T-cell (primary cell): ENCODE measurements around the gene CYTH1. TPM values are rescaled to one million over a fixed set of nuclear protein-coding genes. Genes with fewer than 3 reads are reported as not detected.

Source experiments
- ATAC-seq, 4 experiments: fragments of 200-7000 bp in 3 of 4; fragments of 150-1000 bp in 1 of 4; cut with Tn5 transposase; replicated peaks in 1 of 4; 1 replicate in 3 of 4; 2 replicates in 1 of 4; pipeline ENCODE4 v1.10.0; 2021; ENCODE audit warnings: moderate library complexity in 3 of 4, mild to moderate bottlenecking in 2 of 4, moderate number of reproducible peaks in 1 of 4
- CTCF ChIA-PET, 2 donors: fragments of 300-600 bp; sonication (Branson Sonifier 250); formaldehyde crosslinking; loops; one replicate each; lab custom pipeline; 2022; ENCODE audit warnings: antibody characterized with exemption in 2 of 2; lab: Charles Lee
- POLR2A ChIA-PET, 2 donors: fragments of 300-600 bp; sonication (Branson Sonifier 250); formaldehyde crosslinking; loops; one replicate each; lab custom pipeline; 2022; ENCODE audit warnings: antibody characterized with exemption in 2 of 2; lab: Charles Lee
- DNase-seq, 35 experiments: peaks; one replicate each; pipeline versions ENCODE4 v3.0.0 to v3.0.0-alpha.2; 2013 to 2023
- H3K27ac ChIP-seq: one replicate; pipeline ENCODE4 v1.5.1; 2013; ENCODE audit warnings: low read length
- H3K27me3 ChIP-seq, 2 experiments: replicated peaks in 1 of 2; 1 replicate in 1 of 2; 2 replicates in 1 of 2; pipeline versions ENCODE4 v1.6.1 to v1.7.0; 2013; ENCODE audit warnings: low read length in 1 of 2, mixed read lengths in 1 of 2; ENCODE audit not compliant: control insufficient read depth in 2 of 2, insufficient read depth in 2 of 2; ENCODE audit errors: extremely low read depth in 1 of 2
- H3K36me3 ChIP-seq, 2 donors: 1 replicate in 1 of 2; 2 replicates in 1 of 2; pipeline versions ENCODE4 v1.6.1 to v1.7.0; 2013; ENCODE audit warnings: low read length in 1 of 2; ENCODE audit not compliant: control insufficient read depth in 2 of 2, insufficient read depth in 1 of 2; ENCODE audit errors: extremely low read depth in 1 of 2
- H3K4me1 ChIP-seq, 2 experiments: 1 replicate in 1 of 2; 2 replicates in 1 of 2; pipeline versions ENCODE4 v1.6.1 to v1.7.0; 2013; ENCODE audit warnings: low read length in 2 of 2, mixed read lengths in 1 of 2; ENCODE audit not compliant: insufficient read depth in 2 of 2, control insufficient read depth in 1 of 2; ENCODE audit errors: extremely low read depth in 1 of 2
- H3K4me3 ChIP-seq, 2 donors: 1 replicate in 1 of 2; 2 replicates in 1 of 2; pipeline versions ENCODE4 v1.5.1 to v1.7.0; 2013; ENCODE audit warnings: mild to moderate bottlenecking in 2 of 2, low read length in 1 of 2, moderate library complexity in 1 of 2; ENCODE audit not compliant: control insufficient read depth in 1 of 2; ENCODE audit errors: extremely low read depth in 1 of 2
- H3K9me3 ChIP-seq: 2 replicates; pipeline ENCODE4 v1.7.0; 2013
- H3K27ac Mint-ChIP-seq, 2 donors: one replicate each; pipeline ENCODE4 v1.8.0; 2020 to 2021; ENCODE audit warnings: mild to moderate bottlenecking in 2 of 2, mixed read lengths in 2 of 2
- H3K27me3 Mint-ChIP-seq, 2 donors: one replicate each; pipeline ENCODE4 v1.8.0; 2021 to 2022; ENCODE audit warnings: mixed read lengths in 2 of 2
- H3K36me3 Mint-ChIP-seq: one replicate; pipeline ENCODE4 v1.8.0; 2021; ENCODE audit warnings: mixed read lengths
- H3K4me1 Mint-ChIP-seq, 3 donors: one replicate each; pipeline ENCODE4 v1.8.0; 2020 to 2022; ENCODE audit warnings: mixed read lengths in 3 of 3, mild to moderate bottlenecking in 1 of 3
- H3K4me3 Mint-ChIP-seq, 3 donors: one replicate each; pipeline ENCODE4 v1.8.0; 2020 to 2022; ENCODE audit warnings: mild to moderate bottlenecking in 3 of 3, mixed read lengths in 3 of 3, moderate library complexity in 3 of 3
- H3K9me3 Mint-ChIP-seq, 3 donors: one replicate each; pipeline ENCODE4 v1.8.0; 2020 to 2022; ENCODE audit warnings: mixed read lengths in 3 of 3
- WGBS: methylation state at CpG from one replicate; pipeline ENCODE4 v1.1.5; 2013; ENCODE audit warnings: missing lambda C conversion rate; ENCODE audit not compliant: insufficient coverage; 5-methylcytosine and 5-hydroxymethylcytosine counted together
- total RNA-seq, 35 experiments: library from RNA in 6 of 35; stranded (reverse) in 6 of 35; fragments of 120-200 nt in 1 of 35; gene quantifications; one replicate each; pipeline versions ENCODE4 v1.2.1 to v1.2.4 and lab custom pipeline; 2013 to 2026

Gene CYTH1
- total RNA-seq, 5 donors from 2014 or later (not counting 1 experiment from before 2014, with no cell fraction given) = 357 to 509 (median 372) TPM

GRCh38 chr17:78644224-78644623 is 137.8 kb downstream of the CYTH1 start:
- H3K27me3 Mint-ChIP-seq = peaks cover 0 to 4% of the 10 kb centered on the region in 2 donors
- Histone ChIP-seq H3K9me3 (no peaks in the 10 kb centered on the region), H3K4me3 (no peak overlapping the region), H3K4me1 (peaks cover 0 to 15% of the 10 kb centered on the region in 2 experiments), H3K27ac (no peak overlapping the region), H3K27me3 (peaks cover 0 to 26% of the 10 kb centered on the region in 2 experiments), H3K36me3 (no peaks in the 10 kb centered on the region)
- DNase-seq (no peak), ATAC-seq (no peak)
- H3K36me3 Mint-ChIP-seq = peaks cover 4% of the 10 kb centered on the region
- H3K27ac Mint-ChIP-seq = no peak overlapping the region
- ChIA-PET POLR2A (no interaction called here), CTCF (interaction anchor here (0.7 kb wide), 2 partner anchors 120 to 381 kb away, joined by 4 to 5 read pairs; no protein-coding TSS in a partner anchor)
- no peak overlapping the region for H3K4me3 Mint-ChIP-seq
- peaks cover 10 to 18% (median 11%) of the 10 kb centered on the region in 3 donors for H3K4me1 Mint-ChIP-seq
- 14% methylated on average over 1 of the region's 8 CpGs for WGBS
- peaks cover 0 to 4% (median 4%) of the 10 kb centered on the region in 3 donors for H3K9me3 Mint-ChIP-seq

DNA sequence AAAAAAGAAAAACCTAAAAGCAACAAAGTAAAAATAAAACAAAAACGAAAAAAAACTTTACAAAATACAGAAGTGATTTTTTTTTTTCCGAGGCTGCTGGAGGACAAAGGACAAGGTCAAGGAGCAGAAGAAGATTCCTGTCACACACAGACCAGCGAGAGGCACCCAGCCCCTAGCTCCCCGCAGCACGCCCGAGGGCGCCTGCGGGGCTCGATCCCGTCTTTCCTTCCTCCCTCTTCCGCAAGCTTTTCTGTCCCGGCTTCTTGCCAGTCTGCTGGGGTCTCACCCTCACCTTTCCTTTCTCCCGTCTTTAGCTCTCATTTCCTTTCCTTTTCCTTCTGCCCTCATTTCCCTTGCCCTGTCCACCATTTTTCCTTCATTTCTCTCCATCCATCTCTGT is 138.7 kb downstream of the CYTH1 start:
- Histone ChIP-seq H3K27me3 (peaks cover 0 to 26% of the 10 kb centered on the region in 2 experiments), H3K27ac (no peak overlapping the region), H3K4me1 (peaks cover 0 to 15% of the 10 kb centered on the region in 2 experiments), H3K4me3 (no peak overlapping the region), H3K9me3 (no peaks in the 10 kb centered on the region), H3K36me3 (no peaks in the 10 kb centered on the region)
- Mint-ChIP-seq H3K4me3 (no peak overlapping the region), H3K27me3 (peaks cover 0 to 4% of the 10 kb centered on the region in 2 donors), H3K27ac (no peak overlapping the region), H3K36me3 (peaks cover 4% of the 10 kb centered on the region), H3K4me1 (peaks cover 13 to 27% (median 14%) of the 10 kb centered on the region in 3 donors), H3K9me3 (peaks cover 0 to 4% (median under 1%) of the 10 kb centered on the region in 3 donors)
- no peak for ATAC-seq
- WGBS = 89% methylated on average over 12 of the region's 13 CpGs
- POLR2A ChIA-PET = no interaction called here
- DNase-seq = no peak
- CTCF ChIA-PET = no interaction called here

DNA sequence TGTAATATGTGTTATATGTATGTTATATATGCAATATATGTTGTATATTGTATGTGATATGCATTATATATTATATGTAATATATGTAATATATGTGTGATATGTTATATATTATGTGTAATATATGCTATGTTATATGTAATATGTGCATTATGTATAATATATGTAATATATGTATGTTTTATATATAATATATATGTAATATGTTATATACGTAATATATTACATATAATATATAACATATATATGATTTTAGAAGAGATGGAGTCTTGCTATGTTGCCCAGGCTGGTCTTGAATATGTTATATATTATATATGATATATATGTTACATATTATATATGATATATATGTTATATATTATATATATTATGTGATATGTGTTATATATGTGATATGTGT is 139.4 kb downstream of the CYTH1 start:
- no peak overlapping the region for H3K4me3 Mint-ChIP-seq
- ChIA-PET CTCF (no interaction called here), POLR2A (no interaction called here)
- Histone ChIP-seq H3K36me3 (no peaks in the 10 kb centered on the region), H3K4me3 (no peak overlapping the region), H3K27me3 (peaks cover 0 to 20% of the 10 kb centered on the region in 2 experiments), H3K27ac (no peak overlapping the region), H3K4me1 (peaks cover 0 to 15% of the 10 kb centered on the region in 2 experiments), H3K9me3 (no peaks in the 10 kb centered on the region)
- H3K27me3 Mint-ChIP-seq = peaks cover 0 to 2% of the 10 kb centered on the region in 2 donors
- DNase-seq (no peak), ATAC-seq (no peak)
- peaks cover 13 to 27% (median 14%) of the 10 kb centered on the region in 3 donors for H3K4me1 Mint-ChIP-seq
- H3K9me3 Mint-ChIP-seq = no peaks in the 10 kb centered on the region
- H3K27ac Mint-ChIP-seq = no peak overlapping the region
- no peaks in the 10 kb centered on the region for H3K36me3 Mint-ChIP-seq
- WGBS = no CpG with 5 or more reads among the region's 1 CpG

GRCh38 chr17:78641666-78642065 is 140.4 kb downstream of the CYTH1 start:
- CTCF ChIA-PET = no interaction called here

GRCh38 chr17:78641243-78641642 is 140.8 kb downstream of the CYTH1 start:
- WGBS = 100% methylated on average over 6 of the region's 6 CpGs
- CTCF ChIA-PET = interaction anchor here in 1 of 2 donors (0.8 kb wide), 1 partner anchor 465 kb away, joined by 3 read pairs; no protein-coding TSS in a partner anchor
- POLR2A ChIA-PET = no interaction called here
- H3K4me3 ChIP-seq = no peak overlapping the region
- DNase-seq (no peak), ATAC-seq (no peak)
- no peaks in the 10 kb centered on the region for H3K9me3 ChIP-seq
- H3K27ac Mint-ChIP-seq = no peak overlapping the region
- no peaks in the 10 kb centered on the region for H3K9me3 Mint-ChIP-seq
- no peak overlapping the region for H3K27ac ChIP-seq
- H3K36me3 Mint-ChIP-seq = no peaks in the 10 kb centered on the region
- no peak overlapping the region for H3K4me3 Mint-ChIP-seq
- H3K36me3 ChIP-seq = no peaks in the 10 kb centered on the region
- H3K4me1 Mint-ChIP-seq = peaks cover 13 to 24% (median 13%) of the 10 kb centered on the region in 3 donors
- peaks cover 0 to 9% of the 10 kb centered on the region in 2 experiments for H3K4me1 ChIP-seq
- H3K27me3 ChIP-seq = peaks cover 0 to 16% of the 10 kb centered on the region in 2 experiments
- H3K27me3 Mint-ChIP-seq = peaks cover 0 to 2% of the 10 kb centered on the region in 2 donors

More at GRCh38 chr17:78641666-78642065, 140.4 kb downstream of the CYTH1 start:
- H3K27me3 ChIP-seq = peaks cover 0 to 18% of the 10 kb centered on the region in 2 experiments
- Mint-ChIP-seq H3K9me3 (no peaks in the 10 kb centered on the region), H3K4me3 (no peak overlapping the region), H3K36me3 (no peaks in the 10 kb centered on the region), H3K27ac (no peak overlapping the region), H3K27me3 (peaks cover 0 to 2% of the 10 kb centered on the region in 2 donors), H3K4me1 (peaks cover 13 to 27% (median 14%) of the 10 kb centered on the region in 3 donors)
- DNase-seq = no peak
- peaks cover 0 to 13% of the 10 kb centered on the region in 2 experiments for H3K4me1 ChIP-seq
- H3K27ac ChIP-seq = no peak overlapping the region
- WGBS = 89% methylated on average over 12 of the region's 18 CpGs
- no peak for ATAC-seq
- H3K4me3 ChIP-seq = no peak overlapping the region
- no peaks in the 10 kb centered on the region for H3K36me3 ChIP-seq
- POLR2A ChIA-PET = no interaction called here
- H3K9me3 ChIP-seq = no peaks in the 10 kb centered on the region

DNA sequence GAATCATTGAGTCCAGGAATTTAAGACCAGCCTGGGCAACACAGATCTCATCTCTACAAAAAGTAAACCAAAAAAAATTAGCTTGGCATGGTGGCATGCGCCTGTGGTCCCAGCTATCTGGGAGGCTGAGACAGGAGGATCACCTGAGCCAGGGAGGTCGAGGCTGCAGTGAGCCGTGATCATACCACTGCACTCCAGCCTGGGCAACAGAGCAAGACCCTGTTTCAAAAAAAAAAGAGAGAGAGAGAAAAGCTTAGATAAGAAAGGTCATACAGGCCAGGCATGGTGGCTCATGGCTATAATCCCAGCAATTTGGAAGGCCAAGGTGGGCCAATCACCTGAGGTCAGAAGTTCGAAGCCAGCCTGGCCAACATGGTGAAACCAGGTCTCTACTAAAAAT is 141.4 kb downstream of the CYTH1 start:
- 67% methylated on average over 3 of the region's 4 CpGs for WGBS

More for the DNA sequence above, 141.4 kb downstream of the CYTH1 start:
- no peak overlapping the region for H3K27ac ChIP-seq
- no peaks in the 10 kb centered on the region for H3K9me3 Mint-ChIP-seq
- DNase-seq (no peak), ATAC-seq (no peak)
- peaks cover 0 to 4% of the 10 kb centered on the region in 2 experiments for H3K4me1 ChIP-seq
- POLR2A ChIA-PET = no interaction called here
- no peaks in the 10 kb centered on the region for H3K27me3 Mint-ChIP-seq
- no peak overlapping the region for H3K4me3 Mint-ChIP-seq
- CTCF ChIA-PET = interaction anchor here in 1 of 2 donors (0.8 kb wide), 1 partner anchor 465 kb away, joined by 3 read pairs; no protein-coding TSS in a partner anchor
- H3K9me3 ChIP-seq = no peaks in the 10 kb centered on the region
- H3K36me3 Mint-ChIP-seq = no peaks in the 10 kb centered on the region
- H3K27me3 ChIP-seq = peaks cover 0 to 12% of the 10 kb centered on the region in 2 experiments
- H3K27ac Mint-ChIP-seq = no peak overlapping the region
- H3K4me1 Mint-ChIP-seq = peaks cover 7 to 19% (median 8%) of the 10 kb centered on the region in 3 donors
- no peak overlapping the region for H3K4me3 ChIP-seq
- H3K36me3 ChIP-seq = no peaks in the 10 kb centered on the region
